Measurements from ENCODE around the gene TOPORS.

TOPORS gene

DNA sequence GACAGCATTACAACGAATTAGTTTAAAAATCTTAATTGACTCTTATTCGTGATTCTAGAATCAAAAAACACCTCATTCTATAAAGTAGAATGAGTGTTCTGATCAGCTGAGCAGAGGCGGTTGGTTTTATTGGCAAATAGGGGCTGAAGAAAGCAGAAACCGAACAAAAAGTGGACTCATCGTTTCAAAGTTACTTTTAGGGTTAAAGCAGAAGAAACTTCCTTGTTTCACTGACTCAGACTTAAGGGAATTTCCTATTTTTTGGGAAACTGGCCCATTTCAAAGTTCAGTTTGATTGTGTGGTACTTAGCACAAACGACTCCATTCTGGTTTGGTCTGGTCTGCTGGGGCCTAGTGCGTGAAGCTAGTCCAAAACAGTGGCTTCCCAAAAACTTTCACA lies 21.4 kb upstream of the TOPORS start:
- no peak for TF ChIP-seq EGR1 (IDR thresholded peaks at IDR 0.05)
- no peak for TF ChIP-seq ZBTB7A (IDR thresholded peaks at IDR 0.05; ENCODE audit: low read depth)

DNA sequence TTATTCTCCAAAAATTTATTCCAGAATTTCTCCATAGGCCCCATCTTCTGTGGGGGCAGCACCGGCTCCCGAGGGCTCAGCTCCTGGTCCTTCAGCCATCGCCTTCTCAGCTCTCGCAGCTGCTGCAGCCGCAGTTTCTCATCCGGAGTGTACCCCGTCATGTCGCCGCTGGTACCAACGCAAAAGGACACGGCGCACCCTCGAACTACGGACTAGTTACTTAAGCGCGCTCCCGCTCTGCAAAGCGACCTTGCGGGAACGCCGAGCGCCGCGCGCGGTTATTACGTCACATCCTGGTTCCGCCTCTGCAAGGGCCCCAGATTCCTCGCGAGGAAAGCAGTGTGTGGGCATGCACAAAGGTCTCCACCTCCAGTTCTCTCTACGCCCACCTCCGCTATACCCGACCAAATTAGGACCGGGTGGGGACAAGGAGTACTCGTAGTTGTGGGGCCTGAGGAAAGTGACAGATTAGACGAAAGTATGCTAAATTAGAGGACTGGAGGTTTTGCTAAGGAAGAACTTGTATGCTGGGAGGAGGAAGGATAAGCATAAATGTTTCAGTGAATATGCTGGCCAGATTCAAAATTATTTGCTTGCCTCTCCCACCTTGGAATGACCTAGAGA lies 20.6 kb upstream of the TOPORS start, which contains the start of gene NDUFB6:
Gene NDUFB6 (minus strand): TSS at position 260 of the 624 bp plus-strand sequence. CDS start 99 bp downstream, at position 161.
- TF ChIP-seq CEBPB (IDR thresholded peaks at IDR 0.05) (no peak), REST (IDR thresholded peaks at IDR 0.05; ENCODE audit: low read depth) (no peak), ZBTB7A (IDR thresholded peaks at IDR 0.05; ENCODE audit: low read depth) (no peak), FOXM1 (IDR thresholded peaks at IDR 0.05; ENCODE audit: borderline replicate concordance, low read depth) (no peak), TCF12 (IDR thresholded peaks at IDR 0.05; ENCODE audit: low read depth) (no peak), TAF1 (IDR thresholded peaks at IDR 0.05; ENCODE audit: low read depth) (peak; percentile 81), TEAD4 (IDR thresholded peaks at IDR 0.05) (peak; percentile 45), YY1 (IDR thresholded peaks at IDR 0.05; ENCODE audit: low read depth) (no peak), MAX (IDR thresholded peaks at IDR 0.05) (peak; percentile 89), CREB1 (IDR thresholded peaks at IDR 0.05; ENCODE audit: low read depth) (peak; percentile 91), RAD21 (IDR thresholded peaks at IDR 0.05; ENCODE audit: low read depth) (no peak), EP300 (IDR thresholded peaks at IDR 0.05; ENCODE audit: borderline replicate concordance) (peak; percentile 29; the same call in 1 of the 2 replicates), EGR1 (IDR thresholded peaks at IDR 0.05) (peak; percentile 64), NFIC (IDR thresholded peaks at IDR 0.05) (no peak)
- TF ChIP-seq, protein P1, sequence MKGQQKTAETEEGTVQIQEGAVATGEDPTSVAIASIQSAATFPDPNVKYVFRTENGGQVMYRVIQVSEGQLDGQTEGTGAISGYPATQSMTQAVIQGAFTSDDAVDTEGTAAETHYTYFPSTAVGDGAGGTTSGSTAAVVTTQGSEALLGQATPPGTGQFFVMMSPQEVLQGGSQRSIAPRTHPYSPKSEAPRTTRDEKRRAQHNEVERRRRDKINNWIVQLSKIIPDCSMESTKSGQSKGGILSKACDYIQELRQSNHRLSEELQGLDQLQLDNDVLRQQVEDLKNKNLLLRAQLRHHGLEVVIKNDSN (IDR thresholded peaks at IDR 0.05) = no peak

- TF ChIP-seq CEBPB (IDR thresholded peaks at IDR 0.05) = no peak
- TF ChIP-seq YY1 (IDR thresholded peaks at IDR 0.05; ENCODE audit: low read depth) = no peak
- TF ChIP-seq TCF12 (IDR thresholded peaks at IDR 0.05; ENCODE audit: low read depth) = no peak
- peak; percentile 50 for TF ChIP-seq RAD21 (IDR thresholded peaks at IDR 0.05; ENCODE audit: low read depth)
- TF ChIP-seq TEAD4 (IDR thresholded peaks at IDR 0.05) = no peak
- no peak for TF ChIP-seq NFIC (IDR thresholded peaks at IDR 0.05)
- TF ChIP-seq FOXM1 (IDR thresholded peaks at IDR 0.05; ENCODE audit: borderline replicate concordance, low read depth) = no peak
- TF ChIP-seq, protein P1 (IDR thresholded peaks at IDR 0.05) = peak; percentile 74
Measured at GRCh38 chr9:32571969-32572899, 19.8 kb upstream of the TOPORS start.

GRCh38 chr9:32570262-32570661 lies 17.9 kb upstream of the TOPORS start:
- no peak for TF ChIP-seq RAD21 (IDR thresholded peaks at IDR 0.05; ENCODE audit: low read depth)
- no peak for TF ChIP-seq TAF1 (IDR thresholded peaks at IDR 0.05; ENCODE audit: low read depth)
- no peak for TF ChIP-seq NFIC (IDR thresholded peaks at IDR 0.05)
- no peak for TF ChIP-seq MAX (IDR thresholded peaks at IDR 0.05)
- TF ChIP-seq YY1 (IDR thresholded peaks at IDR 0.05; ENCODE audit: low read depth) = no peak

- TF ChIP-seq NFIC (IDR thresholded peaks at IDR 0.05) = no peak
- no peak for TF ChIP-seq YY1 (IDR thresholded peaks at IDR 0.05; ENCODE audit: low read depth)
- TF ChIP-seq ZBTB7A (IDR thresholded peaks at IDR 0.05; ENCODE audit: low read depth) = no peak
- TF ChIP-seq TAF1 (IDR thresholded peaks at IDR 0.05; ENCODE audit: low read depth) = no peak
- no peak for TF ChIP-seq REST (IDR thresholded peaks at IDR 0.05; ENCODE audit: low read depth)
- no peak for TF ChIP-seq EGR1 (IDR thresholded peaks at IDR 0.05)
- TF ChIP-seq, protein P1 (IDR thresholded peaks at IDR 0.05) = no peak
- TF ChIP-seq EP300 (IDR thresholded peaks at IDR 0.05; ENCODE audit: borderline replicate concordance) = no peak
- no peak for TF ChIP-seq CREB1 (IDR thresholded peaks at IDR 0.05; ENCODE audit: low read depth)
- no peak for TF ChIP-seq FOXM1 (IDR thresholded peaks at IDR 0.05; ENCODE audit: borderline replicate concordance, low read depth)
- TF ChIP-seq TEAD4 (IDR thresholded peaks at IDR 0.05) = no peak
- no peak for TF ChIP-seq CEBPB (IDR thresholded peaks at IDR 0.05)
- no peak for TF ChIP-seq TCF12 (IDR thresholded peaks at IDR 0.05; ENCODE audit: low read depth)
- TF ChIP-seq MAX (IDR thresholded peaks at IDR 0.05) = no peak
- TF ChIP-seq RAD21 (IDR thresholded peaks at IDR 0.05; ENCODE audit: low read depth) = no peak
Measured at GRCh38 chr9:32566770-32567169, 14.4 kb upstream of the TOPORS start.

Measured in Ishikawa (cell line).